ENCODE measurements around the gene LAGE3. TPM values are rescaled to one million over a fixed set of nuclear protein-coding genes. Genes with fewer than 3 reads are reported as not detected.
A peak's percentile ranks its signal among the peaks of the same experiment; 100 is the strongest.

The LAGE3 gene
- total and polyA plus RNA-seq, 7 donors: 10.7 to 64.8 (median 24.1) TPM

GRCh38 chrX:154484255-154485149, 5.4 kb upstream of the LAGE3 start:
- DNase-seq: no peak
- H3K4me1 ChIP-seq: peaks cover 10% of the 10 kb centered on the region
- TF ChIP-seq, protein P1, sequence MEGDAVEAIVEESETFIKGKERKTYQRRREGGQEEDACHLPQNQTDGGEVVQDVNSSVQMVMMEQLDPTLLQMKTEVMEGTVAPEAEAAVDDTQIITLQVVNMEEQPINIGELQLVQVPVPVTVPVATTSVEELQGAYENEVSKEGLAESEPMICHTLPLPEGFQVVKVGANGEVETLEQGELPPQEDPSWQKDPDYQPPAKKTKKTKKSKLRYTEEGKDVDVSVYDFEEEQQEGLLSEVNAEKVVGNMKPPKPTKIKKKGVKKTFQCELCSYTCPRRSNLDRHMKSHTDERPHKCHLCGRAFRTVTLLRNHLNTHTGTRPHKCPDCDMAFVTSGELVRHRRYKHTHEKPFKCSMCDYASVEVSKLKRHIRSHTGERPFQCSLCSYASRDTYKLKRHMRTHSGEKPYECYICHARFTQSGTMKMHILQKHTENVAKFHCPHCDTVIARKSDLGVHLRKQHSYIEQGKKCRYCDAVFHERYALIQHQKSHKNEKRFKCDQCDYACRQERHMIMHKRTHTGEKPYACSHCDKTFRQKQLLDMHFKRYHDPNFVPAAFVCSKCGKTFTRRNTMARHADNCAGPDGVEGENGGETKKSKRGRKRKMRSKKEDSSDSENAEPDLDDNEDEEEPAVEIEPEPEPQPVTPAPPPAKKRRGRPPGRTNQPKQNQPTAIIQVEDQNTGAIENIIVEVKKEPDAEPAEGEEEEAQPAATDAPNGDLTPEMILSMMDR (IDR thresholded peaks at IDR 0.05): no peak
- no peaks in the 10 kb centered on the region for H3K27me3 ChIP-seq (ENCODE audit: insufficient read depth in 3 of 3, low read length in 2 of 3)
- H3K9me3 ChIP-seq: no peaks in the 10 kb centered on the region
- peaks cover 2 to 11% of the 10 kb centered on the region in 2 donors for H3K36me3 ChIP-seq (ENCODE audit: insufficient read depth in 1 of 2, low read depth in 1 of 2)
- ATAC-seq: peak; percentile 45 to 70 (median 58)
- peak overlapping the region; percentile 74 for H3K4me3 ChIP-seq
- WGBS, 3 donors: 56 to 67% (median 61%) methylated on average over 13 to 16 of the region's 16 CpGs
- peak overlapping the region; percentile 89 for H3K27ac ChIP-seq
- intact Hi-C loops (cut with DNase I): no loop called here

DNA sequence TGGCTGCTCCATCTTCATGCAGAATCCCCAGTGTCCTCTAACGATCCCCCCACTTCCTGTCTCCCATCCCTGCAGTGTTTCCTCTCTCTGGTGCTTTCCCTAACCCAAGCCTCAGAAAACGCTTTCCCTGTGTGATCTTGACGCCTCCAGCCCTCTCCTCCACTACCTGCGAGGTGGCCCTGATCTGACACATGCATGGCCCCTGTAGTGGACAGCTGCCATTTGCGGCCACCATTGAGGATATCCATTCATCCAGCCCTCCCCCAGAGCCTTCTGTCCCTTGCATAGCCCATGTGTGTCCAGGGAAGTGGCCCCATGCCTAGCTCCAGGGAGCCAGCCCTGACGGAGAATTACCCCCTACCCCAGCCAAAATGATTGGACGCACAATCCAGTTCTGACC, 4.2 kb upstream of the LAGE3 start:
- WGBS, 3 donors: 68 to 88% (median 77%) methylated on average over 6 to 7 of the region's 7 CpGs

GRCh38 chrX:154482786-154483185, 3.7 kb upstream of the LAGE3 start:
- Histone ChIP-seq H3K9me3 (no peaks in the 10 kb centered on the region), H3K4me1 (peaks cover 10% of the 10 kb centered on the region), H3K27ac (peak overlapping the region; percentile 23), H3K27me3 (ENCODE audit: insufficient read depth in 3 of 3, low read length in 2 of 3) (no peaks in the 10 kb centered on the region), H3K4me3 (no peak overlapping the region), H3K36me3 (ENCODE audit: insufficient read depth in 1 of 2, low read depth in 1 of 2) (peaks cover 2 to 6% of the 10 kb centered on the region in 2 donors)
- intact Hi-C loops (cut with DNase I): no loop called here
- no peak for DNase-seq
- ATAC-seq: no peak
- TF ChIP-seq, protein P1 (IDR thresholded peaks at IDR 0.05): no peak
- 64 to 74% (median 69%) methylated on average over 7 of the region's 7 CpGs for WGBS, 3 donors

More for the DNA sequence above, 4.2 kb upstream of the LAGE3 start:
- DNase-seq (no peak), ATAC-seq (no peak)
- no peak overlapping the region for H3K4me3 ChIP-seq
- TF ChIP-seq, protein P1 (IDR thresholded peaks at IDR 0.05): no peak
- H3K27me3 ChIP-seq (ENCODE audit: insufficient read depth in 3 of 3, low read length in 2 of 3): no peaks in the 10 kb centered on the region
- intact Hi-C loops (cut with DNase I): no loop called here
- H3K36me3 ChIP-seq (ENCODE audit: insufficient read depth in 1 of 2, low read depth in 1 of 2): peaks cover 2 to 11% of the 10 kb centered on the region in 2 donors
- H3K27ac ChIP-seq: peak overlapping the region; percentile 89
- no peaks in the 10 kb centered on the region for H3K9me3 ChIP-seq
- peaks cover 10% of the 10 kb centered on the region for H3K4me1 ChIP-seq

GRCh38 chrX:154481911-154482601, 3.0 kb upstream of the LAGE3 start:
- intact Hi-C loops (cut with DNase I): no loop called here
- no peak overlapping the region for H3K4me3 ChIP-seq
- TF ChIP-seq, protein P1 (IDR thresholded peaks at IDR 0.05): no peak
- peak in 1 of 2 donors; percentile 51 for DNase-seq
- peaks cover 2 to 3% of the 10 kb centered on the region in 2 donors for H3K36me3 ChIP-seq (ENCODE audit: insufficient read depth in 1 of 2, low read depth in 1 of 2)
- no peaks in the 10 kb centered on the region for H3K9me3 ChIP-seq
- no peaks in the 10 kb centered on the region for H3K27me3 ChIP-seq (ENCODE audit: insufficient read depth in 3 of 3, low read length in 2 of 3)
- peaks cover 10% of the 10 kb centered on the region for H3K4me1 ChIP-seq
- H3K27ac ChIP-seq: peak overlapping the region; percentile 15
- no peak for ATAC-seq
- 45 to 54% (median 52%) methylated on average over 13 to 14 of the region's 14 CpGs for WGBS, 3 donors

Measured in psoas muscle (tissue), 8 donors.